Endodermal cell (in vitro differentiated cells): ENCODE data around the gene WDR37. TPM values are rescaled to one million over a fixed set of nuclear protein-coding genes. Genes with fewer than 3 reads are reported as not detected.

ENCODE experiments used
- DNase-seq: peaks from one replicate; pipeline ENCODE4 v3.0.0-alpha.2; 2017
- H3K27ac ChIP-seq: 2 replicates; pipeline ENCODE4 v1.5.1; 2013; ENCODE audit warnings: mild to moderate bottlenecking, low read depth, low read length, moderate library complexity
- H3K27me3 ChIP-seq: 2 replicates; pipeline ENCODE4 v1.6.1; 2013; ENCODE audit warnings: mild to moderate bottlenecking, low read length, moderate library complexity; ENCODE audit not compliant: insufficient read depth, control insufficient read depth, poor library complexity, severe bottlenecking
- H3K36me3 ChIP-seq: 2 replicates; pipeline ENCODE4 v1.7.0; 2013; ENCODE audit warnings: mild to moderate bottlenecking, low read length, moderate library complexity; ENCODE audit not compliant: control insufficient read depth, insufficient read depth
- H3K4me1 ChIP-seq: one replicate; pipeline ENCODE4 v1.7.0; 2013; ENCODE audit warnings: low read length; ENCODE audit not compliant: control insufficient read depth, insufficient read depth
- H3K4me3 ChIP-seq: 2 replicates; pipeline ENCODE4 v1.5.1; 2013; ENCODE audit warnings: mild to moderate bottlenecking, low read length, moderate library complexity
- H3K9ac ChIP-seq: 2 replicates; pipeline ENCODE4 v1.6.1; 2013; ENCODE audit warnings: mild to moderate bottlenecking, low read length, moderate library complexity; ENCODE audit not compliant: poor library complexity, severe bottlenecking; ENCODE audit errors: extremely low read depth
- H3K9me3 ChIP-seq: 2 replicates; pipeline ENCODE4 v1.6.1; 2013; ENCODE audit warnings: mild to moderate bottlenecking, low read length, moderate library complexity; ENCODE audit not compliant: control insufficient read depth
- H3K27ac Mint-ChIP-seq: 2 replicates; pipeline ENCODE4 v1.8.0; 2020; ENCODE audit warnings: mixed read lengths
- H3K27me3 Mint-ChIP-seq: 2 replicates; pipeline ENCODE4 v1.8.0; 2021; ENCODE audit warnings: mild to moderate bottlenecking, mixed read lengths; ENCODE audit not compliant: insufficient read depth
- H3K36me3 Mint-ChIP-seq: 2 replicates; pipeline ENCODE4 v1.8.0; 2020; ENCODE audit warnings: low read depth, mixed read lengths
- H3K4me1 Mint-ChIP-seq: 2 replicates; pipeline ENCODE4 v1.8.0; 2020; ENCODE audit warnings: mixed read lengths
- H3K4me3 Mint-ChIP-seq: 2 replicates; pipeline ENCODE4 v1.8.0; 2020; ENCODE audit warnings: mild to moderate bottlenecking, moderate library complexity, mixed read lengths
- H3K9me3 Mint-ChIP-seq: 2 replicates; pipeline ENCODE4 v1.8.0; 2020; ENCODE audit warnings: mild to moderate bottlenecking, mixed read lengths
- WGBS, 2 experiments: methylation state at CpG; one replicate each; pipeline versions ENCODE4 v1.1.5 to v1.1.7; 2013; ENCODE audit warnings: missing lambda C conversion rate in 2 of 2, mixed read lengths in 1 of 2; ENCODE audit not compliant: insufficient coverage in 1 of 2, insufficient read length in 1 of 2; 5-methylcytosine and 5-hydroxymethylcytosine counted together
- total RNA-seq, 2 donors: library from RNA; stranded (reverse); fragmentation: NEBNext Ultra II Directional in 1 of 2; extraction: Animal tissue kit (Norgen Biotek cat#: 25700) in 1 of 2; gene quantifications; 2 replicates in 1 of 2; 3 replicates in 1 of 2; pipeline ENCODE4 v1.2.1, GENCODE V29; 2021
- TF ChIP-seq, protein P1 (sequence below): fragments of 200-600 bp; sonication (generic); conservative IDR thresholded peaks from 2 replicates; pipeline ENCODE4 v1.5.0; 2021; ENCODE audit warnings: antibody characterized with exemption, mild to moderate bottlenecking

The WDR37 gene
- total RNA-seq, 2 donors from 2014 or later: 10.7 TPM

DNA sequence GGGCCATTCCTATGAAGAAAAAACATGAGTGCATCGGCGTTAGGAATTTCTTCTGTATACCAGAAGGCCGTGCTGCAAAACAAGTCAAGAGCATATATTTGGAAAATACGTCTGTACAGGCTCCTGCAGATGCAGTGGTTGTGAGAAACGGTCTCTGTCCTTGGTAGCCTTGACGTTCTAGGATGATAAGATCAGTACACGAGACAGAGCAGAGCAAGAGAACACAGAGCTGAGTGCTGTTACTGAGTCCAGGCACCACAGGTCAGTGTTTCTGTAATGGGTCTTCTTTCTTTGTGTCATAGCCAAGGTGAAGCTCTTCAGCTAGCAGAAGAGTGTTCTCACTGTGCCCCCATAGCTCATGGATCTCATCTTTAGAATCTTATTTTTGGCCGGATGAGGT is 62.8 kb downstream of the WDR37 start:
- H3K36me3 ChIP-seq: peaks cover 33% of the 10 kb centered on the region
- no peak overlapping the region for H3K27ac ChIP-seq
- no peaks in the 10 kb centered on the region for H3K4me1 ChIP-seq
- no peak for DNase-seq
- TF ChIP-seq, protein P1, sequence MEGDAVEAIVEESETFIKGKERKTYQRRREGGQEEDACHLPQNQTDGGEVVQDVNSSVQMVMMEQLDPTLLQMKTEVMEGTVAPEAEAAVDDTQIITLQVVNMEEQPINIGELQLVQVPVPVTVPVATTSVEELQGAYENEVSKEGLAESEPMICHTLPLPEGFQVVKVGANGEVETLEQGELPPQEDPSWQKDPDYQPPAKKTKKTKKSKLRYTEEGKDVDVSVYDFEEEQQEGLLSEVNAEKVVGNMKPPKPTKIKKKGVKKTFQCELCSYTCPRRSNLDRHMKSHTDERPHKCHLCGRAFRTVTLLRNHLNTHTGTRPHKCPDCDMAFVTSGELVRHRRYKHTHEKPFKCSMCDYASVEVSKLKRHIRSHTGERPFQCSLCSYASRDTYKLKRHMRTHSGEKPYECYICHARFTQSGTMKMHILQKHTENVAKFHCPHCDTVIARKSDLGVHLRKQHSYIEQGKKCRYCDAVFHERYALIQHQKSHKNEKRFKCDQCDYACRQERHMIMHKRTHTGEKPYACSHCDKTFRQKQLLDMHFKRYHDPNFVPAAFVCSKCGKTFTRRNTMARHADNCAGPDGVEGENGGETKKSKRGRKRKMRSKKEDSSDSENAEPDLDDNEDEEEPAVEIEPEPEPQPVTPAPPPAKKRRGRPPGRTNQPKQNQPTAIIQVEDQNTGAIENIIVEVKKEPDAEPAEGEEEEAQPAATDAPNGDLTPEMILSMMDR: no peak
- no peaks in the 10 kb centered on the region for H3K9me3 ChIP-seq
- Mint-ChIP-seq H3K4me3 (no peak overlapping the region), H3K36me3 (peaks cover 48% of the 10 kb centered on the region), H3K4me1 (peaks cover 19% of the 10 kb centered on the region), H3K9me3 (no peaks in the 10 kb centered on the region), H3K27me3 (no peaks in the 10 kb centered on the region), H3K27ac (no peak overlapping the region)
- H3K27me3 ChIP-seq: no peaks in the 10 kb centered on the region
- H3K9ac ChIP-seq: no peak overlapping the region
- H3K4me3 ChIP-seq: no peak overlapping the region
- 92 to 97% methylated on average over 7 to 8 of the region's 8 CpGs for WGBS, 2 experiments

DNA sequence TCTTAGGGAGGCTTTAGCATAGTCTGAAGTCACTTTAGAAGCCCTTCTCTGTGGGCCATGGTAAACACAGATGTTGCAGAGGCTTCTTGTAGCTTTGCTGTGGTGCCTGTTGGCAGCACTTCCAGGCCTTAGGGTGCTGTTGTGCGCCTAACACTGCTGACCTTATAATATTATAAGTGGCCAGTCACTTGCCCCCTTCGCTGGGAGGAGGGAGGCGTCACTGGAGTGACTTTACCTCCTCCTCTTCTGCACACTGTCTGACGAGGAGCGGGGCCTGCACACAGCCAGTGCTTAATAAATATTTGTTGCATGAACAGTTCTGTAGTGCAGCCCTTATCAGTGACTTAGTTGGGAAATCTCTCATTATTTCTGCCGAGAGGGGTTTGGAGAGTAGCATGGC is 63.3 kb downstream of the WDR37 start:
- H3K36me3 Mint-ChIP-seq: peaks cover 53% of the 10 kb centered on the region
- H3K4me3 ChIP-seq: no peak overlapping the region
- no peaks in the 10 kb centered on the region for H3K9me3 Mint-ChIP-seq
- no peaks in the 10 kb centered on the region for H3K27me3 Mint-ChIP-seq
- no peak overlapping the region for H3K27ac ChIP-seq
- no peak overlapping the region for H3K9ac ChIP-seq
- H3K27me3 ChIP-seq: no peaks in the 10 kb centered on the region
- WGBS, 2 experiments: 97 to 98% methylated on average over 3 to 6 of the region's 6 CpGs
- H3K36me3 ChIP-seq: peaks cover 34% of the 10 kb centered on the region
- H3K4me3 Mint-ChIP-seq: no peak overlapping the region
- peaks cover 16% of the 10 kb centered on the region for H3K4me1 Mint-ChIP-seq
- no peaks in the 10 kb centered on the region for H3K9me3 ChIP-seq
- H3K4me1 ChIP-seq: no peaks in the 10 kb centered on the region
- H3K27ac Mint-ChIP-seq: no peak overlapping the region
- DNase-seq: no peak
- TF ChIP-seq, protein P1: no peak

DNA sequence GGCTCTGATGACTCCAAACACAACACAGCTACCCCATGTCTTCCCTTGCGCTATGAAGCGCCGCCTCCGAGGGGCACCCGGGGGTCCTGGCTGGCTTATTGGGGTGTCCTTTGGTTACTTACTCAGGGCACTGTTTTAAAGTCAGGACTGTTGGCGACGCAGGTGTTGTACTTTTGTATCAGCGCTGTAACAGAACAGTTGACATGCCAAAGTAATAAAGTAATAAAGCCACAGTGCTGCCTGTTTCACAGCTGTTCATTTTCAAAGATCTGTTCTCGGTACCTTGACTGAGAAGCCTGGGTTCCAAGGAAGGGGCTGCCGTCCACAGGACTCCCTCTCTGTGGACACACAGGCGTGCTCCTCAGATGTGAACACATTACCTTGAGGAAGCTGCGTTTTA is 64.1 kb downstream of the WDR37 start:
- Histone ChIP-seq H3K9ac (no peak overlapping the region), H3K4me3 (no peak overlapping the region), H3K27me3 (no peaks in the 10 kb centered on the region), H3K27ac (peak overlapping the region; percentile 92), H3K9me3 (no peaks in the 10 kb centered on the region), H3K36me3 (peaks cover 42% of the 10 kb centered on the region), H3K4me1 (no peaks in the 10 kb centered on the region)
- WGBS, 2 experiments: 90 to 93% methylated on average over 9 to 12 of the region's 12 CpGs
- Mint-ChIP-seq H3K4me3 (no peak overlapping the region), H3K36me3 (peaks cover 59% of the 10 kb centered on the region), H3K27ac (no peak overlapping the region), H3K9me3 (no peaks in the 10 kb centered on the region), H3K4me1 (peaks cover 8% of the 10 kb centered on the region), H3K27me3 (no peaks in the 10 kb centered on the region)
- TF ChIP-seq, protein P1: no peak
- no peak for DNase-seq
